GM19468 (cell line): ENCODE measurements around the gene FCHSD1.
"Not testable (repeated sequence)": the region's sequence is repeated elsewhere in the genome, so short reads cannot be mapped to it uniquely, and the experiment has no call there.

Experiments
- ATAC-seq: cut with Tn5 transposase; IDR thresholded peaks from one replicate; pipeline ENCODE4 v1.9.1; 2021; ENCODE audit warnings: mild to moderate bottlenecking, moderate library complexity, moderate number of reproducible peaks; ENCODE audit not compliant: unreplicated experiment; ENCODE audit errors: extremely low read depth

Gene FCHSD1

GRCh38 chr5:141618804-141619554 lies 32.2 kb downstream of the FCHSD1 start, which contains the start of gene DIAPH1:
Gene DIAPH1 (minus strand): TSS chr5:141619000. CDS start chr5:141618914, 86 bp downstream.
- ATAC-seq = peak; percentile 72

GRCh38 chr5:141618030-141618803 lies 33.0 kb downstream of the FCHSD1 start:
- ATAC-seq = peak; percentile 8

GRCh38 chr5:141617682-141618029 lies 33.6 kb downstream of the FCHSD1 start:
- no peak for ATAC-seq

GRCh38 chr5:141617128-141617527 lies 34.1 kb downstream of the FCHSD1 start:
- ATAC-seq = no peak

GRCh38 chr5:141615991-141616720 lies 35.1 kb downstream of the FCHSD1 start:
- no peak for ATAC-seq

- ATAC-seq = no peak
Observed at GRCh38 chr5:141613344-141613743, 37.9 kb downstream of the FCHSD1 start.

- no peak for ATAC-seq
Observed at GRCh38 chr5:141611289-141611688, 39.9 kb downstream of the FCHSD1 start.

GRCh38 chr5:141609921-141610320 lies 41.3 kb downstream of the FCHSD1 start:
- ATAC-seq = not testable (repeated sequence)

- no peak for ATAC-seq
Observed at GRCh38 chr5:141609044-141609443, 42.2 kb downstream of the FCHSD1 start.

- no peak for ATAC-seq
Observed at GRCh38 chr5:141608557-141608956, 42.7 kb downstream of the FCHSD1 start.

- ATAC-seq = no peak
Observed at GRCh38 chr5:141608046-141608445, 43.2 kb downstream of the FCHSD1 start.

GRCh38 chr5:141605523-141606277 lies 45.5 kb downstream of the FCHSD1 start:
- peak; percentile 99 for ATAC-seq

- no peak for ATAC-seq
Observed at GRCh38 chr5:141603923-141604717, 47.1 kb downstream of the FCHSD1 start.

GRCh38 chr5:141602606-141603005 lies 48.6 kb downstream of the FCHSD1 start:
- no peak for ATAC-seq

GRCh38 chr5:141598391-141599345 lies 52.5 kb downstream of the FCHSD1 start:
- no peak for ATAC-seq

- ATAC-seq = no peak
Observed at GRCh38 chr5:141597814-141598213, 53.4 kb downstream of the FCHSD1 start.

GRCh38 chr5:141597394-141597793 lies 53.8 kb downstream of the FCHSD1 start:
- no peak for ATAC-seq

GRCh38 chr5:141596867-141597266 lies 54.4 kb downstream of the FCHSD1 start:
- no peak for ATAC-seq
